ENCODE measurements around the gene PTX4. TPM values are rescaled to one million over a fixed set of nuclear protein-coding genes. Genes with fewer than 3 reads are reported as not detected.

PTX4 gene
- total and polyA plus RNA-seq, 9 of the 15 experiments (the other 6 are each of a cell fraction or from before 2014, with no cell fraction given) = 0.11 TPM; not detected in 8

GRCh38 chr16:1509307-1510221, 20.8 kb upstream of the PTX4 start (continued):
- TF ChIP-seq, protein P1, sequence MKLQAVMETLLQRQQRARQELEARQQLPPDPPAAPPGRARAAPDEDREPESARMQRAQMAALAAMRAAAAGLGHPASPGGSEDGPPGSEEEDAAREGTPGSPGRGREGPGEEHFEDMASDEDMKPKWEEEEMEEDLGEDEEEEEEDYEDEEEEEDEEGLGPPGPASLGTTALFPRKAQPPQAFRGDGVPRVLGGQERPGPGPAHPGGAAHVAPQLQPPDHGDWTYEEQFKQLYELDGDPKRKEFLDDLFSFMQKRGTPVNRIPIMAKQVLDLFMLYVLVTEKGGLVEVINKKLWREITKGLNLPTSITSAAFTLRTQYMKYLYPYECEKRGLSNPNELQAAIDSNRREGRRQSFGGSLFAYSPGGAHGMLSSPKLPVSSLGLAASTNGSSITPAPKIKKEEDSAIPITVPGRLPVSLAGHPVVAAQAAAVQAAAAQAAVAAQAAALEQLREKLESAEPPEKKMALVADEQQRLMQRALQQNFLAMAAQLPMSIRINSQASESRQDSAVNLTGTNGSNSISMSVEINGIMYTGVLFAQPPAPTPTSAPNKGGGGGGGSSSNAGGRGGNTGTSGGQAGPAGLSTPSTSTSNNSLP (IDR thresholded peaks at IDR 0.05; ENCODE audit: borderline replicate concordance, low read depth, low read length) = no peak
- TF ChIP-seq ZNF232 (CRISPR knock-in tag; IDR thresholded peaks at IDR 0.05) = no peak
- no peak for TF ChIP-seq ZSCAN32 (CRISPR knock-in tag; IDR thresholded peaks at IDR 0.05)
- no peak for TF ChIP-seq BDP1 (IDR thresholded peaks at IDR 0.05; ENCODE audit: insufficient read depth, insufficient read length)
- no peak for TF ChIP-seq ZC3H8 (IDR thresholded peaks at IDR 0.05)
- peak; percentile 15 for TF ChIP-seq RBM22 (IDR thresholded peaks at IDR 0.05; ENCODE audit: low read depth, low read length, poor library complexity, severe bottlenecking)
- TF ChIP-seq RBFOX2 (IDR thresholded peaks at IDR 0.05; ENCODE audit: low read depth, low read length) = peak; percentile 46; the same call in 1 of the 2 replicates
